Fibroblast of the aortic adventitia (primary cell): ENCODE measurements around the gene BABAM2. TPM values are rescaled to one million over a fixed set of nuclear protein-coding genes. Genes with fewer than 3 reads are reported as not detected.

Experiments used
- DNase-seq: peaks from one replicate; pipeline ENCODE4 v3.0.0-alpha.2; 2010; ENCODE audit warnings: low read depth
- H3K4me3 ChIP-seq: 2 replicates; pipeline ENCODE4 v1.5.1; 2011; ENCODE audit warnings: low read depth, mild to moderate bottlenecking, control low read depth, low read length, moderate library complexity
- CTCF ChIP-seq: IDR thresholded peaks from 2 replicates; pipeline ENCODE4 v1.5.1; 2011; ENCODE audit warnings: mild to moderate bottlenecking, low read length, control low read depth, inconsistent platforms; ENCODE audit not compliant: insufficient read depth
- total RNA-seq: library from RNA; depleted of rRNA; stranded (reverse); fragments of >200 nt; gene quantifications from 2 replicates; pipeline ENCODE4 v1.2.3, GENCODE V29; 2012; ENCODE audit warnings: low replicate concordance

The BABAM2 gene
- total RNA-seq, 1 donor = 45.3 TPM

DNA sequence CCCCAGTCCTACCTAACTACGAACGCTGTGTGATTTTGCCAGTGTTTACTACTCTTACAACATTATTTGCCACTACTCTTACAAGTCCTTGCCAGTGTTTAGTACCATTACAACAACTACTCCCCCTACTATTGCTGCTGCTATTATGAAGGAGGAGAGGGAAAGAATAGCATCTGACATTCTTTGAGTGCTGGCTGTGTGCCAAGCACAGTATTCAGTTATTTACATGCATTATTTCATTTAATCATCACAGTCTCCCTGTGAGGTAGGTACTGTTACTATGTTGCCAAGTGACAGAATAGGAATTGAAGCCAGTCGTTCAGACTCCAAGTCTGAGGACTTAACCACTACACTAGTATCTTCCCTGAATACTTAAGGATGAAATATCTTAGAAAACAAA, 316.2 kb downstream of the BABAM2 start:
- TF ChIP-seq CTCF = no peak
- no peak for DNase-seq
- no peak overlapping the region for H3K4me3 ChIP-seq

GRCh38 chr2:28209261-28209691, 318.7 kb downstream of the BABAM2 start:
- H3K4me3 ChIP-seq = no peak overlapping the region
- DNase-seq = no peak
- TF ChIP-seq CTCF = no peak

- no peak overlapping the region for H3K4me3 ChIP-seq
- no peak for TF ChIP-seq CTCF
- no peak for DNase-seq
These were observed 319.3 kb downstream of the BABAM2 start for GRCh38 chr2:28209864-28210263.

DNA sequence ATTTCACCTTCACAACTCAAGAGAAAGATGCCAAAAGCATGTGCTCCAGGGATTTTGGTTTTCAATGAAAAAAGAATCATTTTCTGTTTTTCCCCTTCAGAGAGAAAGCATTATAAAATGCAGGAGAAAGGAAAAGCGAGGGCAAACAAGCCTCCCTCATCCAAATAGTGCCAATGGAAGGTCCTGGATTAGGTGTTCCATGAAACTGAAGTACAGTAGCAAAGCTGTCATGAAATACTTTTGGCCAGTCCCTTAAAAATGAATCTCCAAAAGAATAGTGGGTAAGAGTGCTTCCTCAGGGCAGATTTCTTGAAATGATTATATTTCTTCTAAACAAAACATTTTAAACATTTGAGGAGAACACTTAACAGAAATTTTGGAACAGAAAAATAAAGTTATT, 320.0 kb downstream of the BABAM2 start:
- DNase-seq = no peak
- H3K4me3 ChIP-seq = no peak overlapping the region
- TF ChIP-seq CTCF = no peak

GRCh38 chr2:28216331-28216730, 325.8 kb downstream of the BABAM2 start:
- no peak for DNase-seq
- no peak overlapping the region for H3K4me3 ChIP-seq
- no peak for TF ChIP-seq CTCF

GRCh38 chr2:28217042-28217740, 326.7 kb downstream of the BABAM2 start:
- DNase-seq = no peak
- H3K4me3 ChIP-seq = no peak overlapping the region
- no peak for TF ChIP-seq CTCF

DNA sequence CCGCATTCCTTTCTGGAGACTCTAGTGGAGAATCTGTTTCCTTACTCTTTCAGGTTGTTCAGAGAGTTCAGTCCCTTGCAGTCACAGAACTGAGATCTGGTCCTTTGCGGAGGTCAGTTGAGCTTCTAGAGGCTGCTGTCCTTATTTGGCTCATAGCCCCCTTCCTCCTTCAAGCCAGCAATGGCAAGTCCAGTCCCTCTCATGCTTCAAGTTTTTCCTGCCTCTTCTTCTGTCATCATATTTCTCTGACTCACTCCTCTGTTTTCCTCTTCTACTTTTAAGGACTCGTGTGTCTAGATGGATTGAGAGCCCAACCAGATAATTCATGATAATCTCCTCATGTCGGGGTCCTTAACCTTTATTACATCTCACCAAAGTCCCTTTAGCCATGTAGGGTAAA, 328.6 kb downstream of the BABAM2 start:
- no peak for DNase-seq
- no peak for TF ChIP-seq CTCF
- H3K4me3 ChIP-seq = no peak overlapping the region
